Stimulated activated CD4-positive, alpha-beta T cell treated with anti-CD3 and anti-CD28 coated beads, TNF-alpha, amount 100 ng/mL, for 48 hours (primary cell): ENCODE data around the gene ARHGAP10.
"Not testable (repeated sequence)": the region's sequence is repeated elsewhere in the genome, so short reads cannot be mapped to it uniquely, and the experiment has no call there.

Source experiments
- DNase-seq, 3 donors: peaks; one replicate each; pipeline ENCODE4 v3.0.0-alpha.2; 2020; ENCODE audit warnings: low read depth in 3 of 3

The ARHGAP10 gene

GRCh38 chr4:148064451-148064850 lies 332.6 kb downstream of the ARHGAP10 start:
- DNase-seq = no peak

GRCh38 chr4:148065075-148065474 lies 333.2 kb downstream of the ARHGAP10 start:
- no peak for DNase-seq

- no peak for DNase-seq
These were observed 335.5 kb downstream of the ARHGAP10 start for GRCh38 chr4:148067301-148067916.

GRCh38 chr4:148068065-148068911 lies 336.4 kb downstream of the ARHGAP10 start:
- no peak for DNase-seq

- DNase-seq = no peak
These were observed 337.4 kb downstream of the ARHGAP10 start for GRCh38 chr4:148069086-148069894.

GRCh38 chr4:148069895-148070178 lies 337.9 kb downstream of the ARHGAP10 start:
- no peak for DNase-seq

- DNase-seq = no peak
These were observed 339.1 kb downstream of the ARHGAP10 start for GRCh38 chr4:148071009-148071408.

GRCh38 chr4:148072789-148073188 lies 340.9 kb downstream of the ARHGAP10 start:
- no peak for DNase-seq

- no peak for DNase-seq
These were observed 341.5 kb downstream of the ARHGAP10 start for GRCh38 chr4:148073349-148073748.

- DNase-seq = no peak
These were observed 342.6 kb downstream of the ARHGAP10 start for GRCh38 chr4:148074462-148074861.

- no peak for DNase-seq
These were observed 343.6 kb downstream of the ARHGAP10 start for GRCh38 chr4:148075438-148075837.

- no peak for DNase-seq
These were observed 345.1 kb downstream of the ARHGAP10 start for GRCh38 chr4:148076964-148077363.

- DNase-seq = no peak
These were observed 345.7 kb downstream of the ARHGAP10 start for GRCh38 chr4:148077581-148077980.

GRCh38 chr4:148078061-148078460 lies 346.2 kb downstream of the ARHGAP10 start:
- DNase-seq = no peak

- DNase-seq = no peak
These were observed 348.1 kb downstream of the ARHGAP10 start for GRCh38 chr4:148079961-148080360.

GRCh38 chr4:148081267-148081666 lies 349.4 kb downstream of the ARHGAP10 start:
- no peak for DNase-seq

GRCh38 chr4:148081745-148082144 lies 349.9 kb downstream of the ARHGAP10 start:
- no peak for DNase-seq

GRCh38 chr4:148083073-148083472 lies 351.2 kb downstream of the ARHGAP10 start:
- not testable (repeated sequence) for DNase-seq

- no peak for DNase-seq
These were observed 357.7 kb downstream of the ARHGAP10 start for GRCh38 chr4:148089624-148090023.

- DNase-seq = no peak
These were observed 358.1 kb downstream of the ARHGAP10 start for GRCh38 chr4:148090029-148090428.

GRCh38 chr4:148090503-148091476 lies 358.9 kb downstream of the ARHGAP10 start:
- DNase-seq = no peak
